ENCODE results near the gene ZNF385C. TPM values are rescaled to one million over a fixed set of nuclear protein-coding genes. Genes with fewer than 3 reads are reported as not detected.
A peak's percentile ranks its signal among the peaks of the same experiment; 100 is the strongest.
"Not testable (repeated sequence)": the region's sequence is repeated elsewhere in the genome, so short reads cannot be mapped to it uniquely, and the experiment has no call there.

Gene ZNF385C
- polyA plus RNA-seq, 2 of the 4 experiments (the other 2 are of a cell fraction), result 0.13 to 0.61 TPM

- H3K4me3 ChIP-seq, result no peak overlapping the region
- no peak for DNase-seq (ENCODE audit: low read depth in 1 of 2, low spot score in 1 of 2)
- H3K27ac ChIP-seq, result peak overlapping the region; percentile 42 to 73; a peak in 5 of 6 replicates
- no peak for FAIRE-seq
- H3K4me1 ChIP-seq, result peaks cover 32% of the 10 kb centered on the region
- ChIA-PET POLR2A (interaction anchor here (0.8 to 1.2 kb wide), 2 partner anchors 9 to 59 kb away, joined by 4 read pairs; partner anchors contain the start of gene CNP), CTCF (interaction anchor here (0.5 to 19.4 kb wide), 44 partner anchors 8 to 961 kb away, joined by 3 to 658 read pairs (median 4); partner anchors contain the start of genes C17orf113, CNP, DHX58 and DNAJC7)
- peak in 1 of 2 experiments; percentile 12; a peak in 3 of 6 replicates for ATAC-seq
- TF ChIP-seq ZFP36 (IDR thresholded peaks at IDR 0.05; ENCODE audit: borderline replicate concordance, partially characterized antibody) (no peak), KDM1A (IDR thresholded peaks at IDR 0.05; ENCODE audit: low read depth) (no peak), MAFK (IDR thresholded peaks at IDR 0.05; ENCODE audit: partially characterized antibody) (no peak), MYC (IDR thresholded peaks at IDR 0.05; ENCODE audit: borderline replicate concordance, low read length) (no peak), FOXS1 (CRISPR knock-in tag; IDR thresholded peaks at IDR 0.05) (no peak), JUN (IDR thresholded peaks at IDR 0.05) (0 out of 5 replicates have a peak, but pooled peaks of 1 of the 2 experiments have one; percentile 15), POLR2A (IDR thresholded peaks at IDR 0.05; ENCODE audit: low read length) (no peak)
- TF ChIP-seq, protein P1, sequence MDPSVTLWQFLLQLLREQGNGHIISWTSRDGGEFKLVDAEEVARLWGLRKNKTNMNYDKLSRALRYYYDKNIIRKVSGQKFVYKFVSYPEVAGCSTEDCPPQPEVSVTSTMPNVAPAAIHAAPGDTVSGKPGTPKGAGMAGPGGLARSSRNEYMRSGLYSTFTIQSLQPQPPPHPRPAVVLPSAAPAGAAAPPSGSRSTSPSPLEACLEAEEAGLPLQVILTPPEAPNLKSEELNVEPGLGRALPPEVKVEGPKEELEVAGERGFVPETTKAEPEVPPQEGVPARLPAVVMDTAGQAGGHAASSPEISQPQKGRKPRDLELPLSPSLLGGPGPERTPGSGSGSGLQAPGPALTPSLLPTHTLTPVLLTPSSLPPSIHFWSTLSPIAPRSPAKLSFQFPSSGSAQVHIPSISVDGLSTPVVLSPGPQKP (IDR thresholded peaks at IDR 0.05; ENCODE audit: low read depth, low read length), result no peak
- TF ChIP-seq, protein P2, sequence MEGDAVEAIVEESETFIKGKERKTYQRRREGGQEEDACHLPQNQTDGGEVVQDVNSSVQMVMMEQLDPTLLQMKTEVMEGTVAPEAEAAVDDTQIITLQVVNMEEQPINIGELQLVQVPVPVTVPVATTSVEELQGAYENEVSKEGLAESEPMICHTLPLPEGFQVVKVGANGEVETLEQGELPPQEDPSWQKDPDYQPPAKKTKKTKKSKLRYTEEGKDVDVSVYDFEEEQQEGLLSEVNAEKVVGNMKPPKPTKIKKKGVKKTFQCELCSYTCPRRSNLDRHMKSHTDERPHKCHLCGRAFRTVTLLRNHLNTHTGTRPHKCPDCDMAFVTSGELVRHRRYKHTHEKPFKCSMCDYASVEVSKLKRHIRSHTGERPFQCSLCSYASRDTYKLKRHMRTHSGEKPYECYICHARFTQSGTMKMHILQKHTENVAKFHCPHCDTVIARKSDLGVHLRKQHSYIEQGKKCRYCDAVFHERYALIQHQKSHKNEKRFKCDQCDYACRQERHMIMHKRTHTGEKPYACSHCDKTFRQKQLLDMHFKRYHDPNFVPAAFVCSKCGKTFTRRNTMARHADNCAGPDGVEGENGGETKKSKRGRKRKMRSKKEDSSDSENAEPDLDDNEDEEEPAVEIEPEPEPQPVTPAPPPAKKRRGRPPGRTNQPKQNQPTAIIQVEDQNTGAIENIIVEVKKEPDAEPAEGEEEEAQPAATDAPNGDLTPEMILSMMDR (IDR thresholded peaks at IDR 0.05), result peak; percentile 37; the same call in 2 of the 3 replicates
- peak overlapping the region; percentile 57 for H3K4me2 ChIP-seq
- WGBS (ENCODE audit: missing lambda C conversion rate), result 53% methylated on average over 8 of the region's 8 CpGs
- no peaks in the 10 kb centered on the region for H3K9me3 ChIP-seq
Observed at GRCh38 chr17:42025191-42025579, 73.1 kb downstream of the ZNF385C start.

GRCh38 chr17:42023524-42024349 lies 74.5 kb downstream of the ZNF385C start:
- 93% methylated on average over 15 of the region's 15 CpGs for WGBS (ENCODE audit: missing lambda C conversion rate)
- CTCF ChIA-PET, result interaction anchor here (0.6 to 19.4 kb wide), 28 partner anchors 8 to 524 kb away, joined by 3 to 658 read pairs (median 4); partner anchors contain the start of genes C17orf113, CNP, DHX58 and GHDC

GRCh38 chr17:42020845-42021244 lies 77.4 kb downstream of the ZNF385C start:
- not testable (repeated sequence) for H3K9me3 ChIP-seq; FAIRE-seq; ATAC-seq; DNase-seq (ENCODE audit: low read depth in 1 of 2, low spot score in 1 of 2)
- Histone ChIP-seq H3K27ac (peak overlapping the region; percentile 92 to 93; a peak in 5 of 6 replicates), H3K4me3 (peak overlapping the region; percentile 93), H3K4me2 (peak overlapping the region; percentile 73), H3K4me1 (peaks cover 39% of the 10 kb centered on the region)
- ChIA-PET POLR2A (interaction anchor here (1.0 to 2.3 kb wide), 3 partner anchors 18 to 93 kb away, joined by 4 to 5 read pairs (median 5); partner anchors contain the start of gene CNP), CTCF (interaction anchor here (1.0 to 19.4 kb wide), 24 partner anchors 9 to 515 kb away, joined by 3 to 658 read pairs (median 6); partner anchors contain the start of genes CNP, DHX58, HSPB9 and KAT2A)
- 68% methylated on average over 8 of the region's 8 CpGs for whole genome bisulfite sequencing (ENCODE audit: missing lambda C conversion rate)

More at GRCh38 chr17:42023524-42024349, 74.5 kb downstream of the ZNF385C start:
- peak in 1 of 2 experiments; percentile 78; a peak in 2 of 4 replicates for TF ChIP-seq CEBPB (IDR thresholded peaks at IDR 0.05)
- TF ChIP-seq EHMT2 (IDR thresholded peaks at IDR 0.05; ENCODE audit: low read depth), result no peak
- Histone ChIP-seq H3K4me1 (peaks cover 32% of the 10 kb centered on the region), H3K4me3 (no peak overlapping the region), H3K9me3 (no peaks in the 10 kb centered on the region), H3K27ac (peak overlapping the region; percentile 42 to 73; a peak in 5 of 6 replicates), H3K4me2 (peak overlapping the region; percentile 57; the same call in 2 of the 3 replicates)
- DNase-seq (ENCODE audit: low read depth in 1 of 2, low spot score in 1 of 2) (no peak), ATAC-seq (no peak), FAIRE-seq (no peak)
- POLR2A ChIA-PET, result no interaction called here
